Neural progenitor cell (in vitro differentiated cells): ENCODE results near the gene SMYD3. TPM values are rescaled to one million over a fixed set of nuclear protein-coding genes. Genes with fewer than 3 reads are reported as not detected.

Experiments used
- DNase-seq: peaks from one replicate; pipeline ENCODE4 v3.0.0-alpha.2; 2016; ENCODE audit warnings: low spot score
- H2AFZ ChIP-seq: fragments of 200-600 bp; sonication (generic); replicated peaks from 2 replicates; pipeline ENCODE4 v1.6.1; 2016; ENCODE audit warnings: antibody characterized with exemption
- H3F3A ChIP-seq: fragments of 200-600 bp; sonication (generic); 2 replicates; pipeline ENCODE4 v1.6.1; 2016; ENCODE audit warnings: antibody characterized with exemption, low read depth
- H3K27ac ChIP-seq: fragments of 200-600 bp; sonication (generic); 2 replicates; pipeline ENCODE4 v1.5.1; 2016; ENCODE audit warnings: mild to moderate bottlenecking
- H3K27me3 ChIP-seq: fragments of 200-600 bp; sonication (generic); 2 replicates; pipeline ENCODE4 v1.6.1; 2016; ENCODE audit warnings: mild to moderate bottlenecking, moderate library complexity
- H3K36me3 ChIP-seq: fragments of 200-600 bp; sonication (generic); 2 replicates; pipeline ENCODE4 v1.5.1; 2016
- H3K4me1 ChIP-seq: fragments of 200-600 bp; sonication (generic); 2 replicates; pipeline ENCODE4 v1.6.1; 2016; ENCODE audit warnings: mixed run types
- H3K4me2 ChIP-seq: fragments of 200-600 bp; sonication (generic); 2 replicates; pipeline ENCODE4 v1.6.1; 2016
- H3K4me3 ChIP-seq: fragments of 200-600 bp; sonication (generic); 2 replicates; pipeline ENCODE4 v1.5.1; 2016
- H3K79me2 ChIP-seq: fragments of 200-600 bp; sonication (generic); 2 replicates; pipeline ENCODE4 v1.6.1; 2016; ENCODE audit warnings: low read depth
- H3K9ac ChIP-seq: fragments of 200-600 bp; sonication (generic); 2 replicates; pipeline ENCODE4 v1.6.1; 2016
- H3K9me3 ChIP-seq: fragments of 200-600 bp; sonication (generic); 2 replicates; pipeline ENCODE4 v1.5.1; 2016; ENCODE audit warnings: low read depth
- H4K20me1 ChIP-seq: fragments of 200-600 bp; sonication (generic); 2 replicates; pipeline ENCODE4 v1.6.1; 2016; ENCODE audit warnings: low read depth
- H3K27ac Mint-ChIP-seq: 3 replicates; pipeline ENCODE4 v1.8.0; 2021; ENCODE audit warnings: mixed read lengths
- H3K27me3 Mint-ChIP-seq: 2 replicates; pipeline ENCODE4 v1.8.0; 2022; ENCODE audit warnings: low read depth, mild to moderate bottlenecking, inconsistent platforms, moderate library complexity, mixed read lengths; ENCODE audit not compliant: insufficient read depth
- H3K36me3 Mint-ChIP-seq: 3 replicates; pipeline ENCODE4 v1.8.0; 2021; ENCODE audit warnings: mixed read lengths
- H3K4me1 Mint-ChIP-seq: 3 replicates; pipeline ENCODE4 v1.8.0; 2021; ENCODE audit warnings: mixed read lengths
- H3K4me3 Mint-ChIP-seq: 3 replicates; pipeline ENCODE4 v1.8.0; 2021; ENCODE audit warnings: mild to moderate bottlenecking, moderate library complexity, mixed read lengths
- H3K9me3 Mint-ChIP-seq: 3 replicates; pipeline ENCODE4 v1.8.0; 2020; ENCODE audit warnings: mixed read lengths
- CTCF ChIP-seq: fragments of 200-600 bp; sonication (generic); IDR thresholded peaks from 2 replicates; pipeline ENCODE4 v1.5.1; 2017; ENCODE audit warnings: antibody characterized with exemption, mild to moderate bottlenecking
- EZH2 ChIP-seq: fragments of 200-600 bp; sonication (generic); IDR thresholded peaks from 2 replicates; pipeline ENCODE4 v1.6.1; 2017; ENCODE audit warnings: antibody characterized with exemption, mild to moderate bottlenecking, moderate library complexity
- EZH2phosphoT487 ChIP-seq: fragments of 200-600 bp; sonication (generic); IDR thresholded peaks from 2 replicates; pipeline ENCODE4 v1.6.1; 2017; ENCODE audit warnings: antibody characterized with exemption
- total RNA-seq: library from RNA; depleted of rRNA; stranded (reverse); fragments of >200 nt; gene quantifications from 2 replicates; pipeline ENCODE4 v1.2.3, GENCODE V29; 2015; ENCODE audit warnings: low replicate concordance

The SMYD3 gene
- total RNA-seq, 1 donor from 2014 or later: 43.2 TPM

- no peak overlapping the region for H3K4me3 Mint-ChIP-seq
- H3K27ac Mint-ChIP-seq: no peak overlapping the region
These were observed 549.7 kb downstream of the SMYD3 start for GRCh38 chr1:245957427-245957826.

GRCh38 chr1:245956225-245956624, 550.9 kb downstream of the SMYD3 start:
- TF ChIP-seq EZH2phosphoT487: no peak
- TF ChIP-seq CTCF: no peak
- TF ChIP-seq EZH2: no peak
- no peak overlapping the region for H3K4me2 ChIP-seq
- no peaks in the 10 kb centered on the region for H3K4me1 ChIP-seq
- Mint-ChIP-seq H3K4me1 (peaks cover 2% of the 10 kb centered on the region), H3K4me3 (no peak overlapping the region), H3K36me3 (peaks cover 2% of the 10 kb centered on the region), H3K27me3 (no peaks in the 10 kb centered on the region), H3K27ac (no peak overlapping the region), H3K9me3 (no peaks in the 10 kb centered on the region)
- H3K36me3 ChIP-seq: no peaks in the 10 kb centered on the region
- H4K20me1 ChIP-seq: no peaks in the 10 kb centered on the region
- H3K4me3 ChIP-seq: no peak overlapping the region
- no peak overlapping the region for H3K27ac ChIP-seq
- no peaks in the 10 kb centered on the region for H3K27me3 ChIP-seq
- no peak overlapping the region for H3K9ac ChIP-seq
- DNase-seq: no peak
- H3K9me3 ChIP-seq: no peaks in the 10 kb centered on the region
- H3F3A ChIP-seq: no peaks in the 10 kb centered on the region
- H2AFZ ChIP-seq: no peak overlapping the region
- H3K79me2 ChIP-seq: no peaks in the 10 kb centered on the region

More at GRCh38 chr1:245957427-245957826, 549.7 kb downstream of the SMYD3 start:
- H3K36me3 ChIP-seq: no peaks in the 10 kb centered on the region
- H3F3A ChIP-seq: no peaks in the 10 kb centered on the region
- H3K4me1 Mint-ChIP-seq: no peaks in the 10 kb centered on the region
- no peak overlapping the region for H3K4me2 ChIP-seq
- H4K20me1 ChIP-seq: no peaks in the 10 kb centered on the region
- H3K27me3 Mint-ChIP-seq: no peaks in the 10 kb centered on the region
- H3K27ac ChIP-seq: no peak overlapping the region
- TF ChIP-seq CTCF (no peak), EZH2phosphoT487 (no peak), EZH2 (no peak)
- H2AFZ ChIP-seq: no peak overlapping the region
- H3K27me3 ChIP-seq: no peaks in the 10 kb centered on the region
- H3K4me1 ChIP-seq: no peaks in the 10 kb centered on the region
- DNase-seq: no peak
- H3K9me3 Mint-ChIP-seq: no peaks in the 10 kb centered on the region
- no peaks in the 10 kb centered on the region for H3K79me2 ChIP-seq
- H3K9me3 ChIP-seq: no peaks in the 10 kb centered on the region
- H3K36me3 Mint-ChIP-seq: no peaks in the 10 kb centered on the region
- no peak overlapping the region for H3K4me3 ChIP-seq
- H3K9ac ChIP-seq: no peak overlapping the region

- H3K27me3 ChIP-seq: no peaks in the 10 kb centered on the region
- H3K4me2 ChIP-seq: no peak overlapping the region
- no peak overlapping the region for H3K9ac ChIP-seq
- H3K36me3 Mint-ChIP-seq: peaks cover 4% of the 10 kb centered on the region
- no peaks in the 10 kb centered on the region for H3K79me2 ChIP-seq
- no peaks in the 10 kb centered on the region for H3K27me3 Mint-ChIP-seq
- H3K27ac ChIP-seq: no peak overlapping the region
- no peak for TF ChIP-seq EZH2
- TF ChIP-seq EZH2phosphoT487: no peak
- no peak for TF ChIP-seq CTCF
- H3K4me1 ChIP-seq: no peaks in the 10 kb centered on the region
- no peak overlapping the region for H3K4me3 ChIP-seq
- DNase-seq: no peak
- peaks cover 2% of the 10 kb centered on the region for H3K4me1 Mint-ChIP-seq
- H3K4me3 Mint-ChIP-seq: no peak overlapping the region
- no peak overlapping the region for H3K27ac Mint-ChIP-seq
- H3F3A ChIP-seq: no peaks in the 10 kb centered on the region
- no peaks in the 10 kb centered on the region for H3K9me3 Mint-ChIP-seq
- H3K36me3 ChIP-seq: no peaks in the 10 kb centered on the region
- no peaks in the 10 kb centered on the region for H3K9me3 ChIP-seq
- H2AFZ ChIP-seq: no peak overlapping the region
- H4K20me1 ChIP-seq: no peaks in the 10 kb centered on the region
These were observed 553.0 kb downstream of the SMYD3 start for GRCh38 chr1:245953876-245954660.
